Effector CD4-positive, alpha-beta T cell (primary cell): ENCODE measurements around the gene HERC5.

ENCODE experiments used
- DNase-seq: peaks from one replicate; pipeline ENCODE4 v3.0.0-alpha.2; 2020

HERC5 gene

DNA sequence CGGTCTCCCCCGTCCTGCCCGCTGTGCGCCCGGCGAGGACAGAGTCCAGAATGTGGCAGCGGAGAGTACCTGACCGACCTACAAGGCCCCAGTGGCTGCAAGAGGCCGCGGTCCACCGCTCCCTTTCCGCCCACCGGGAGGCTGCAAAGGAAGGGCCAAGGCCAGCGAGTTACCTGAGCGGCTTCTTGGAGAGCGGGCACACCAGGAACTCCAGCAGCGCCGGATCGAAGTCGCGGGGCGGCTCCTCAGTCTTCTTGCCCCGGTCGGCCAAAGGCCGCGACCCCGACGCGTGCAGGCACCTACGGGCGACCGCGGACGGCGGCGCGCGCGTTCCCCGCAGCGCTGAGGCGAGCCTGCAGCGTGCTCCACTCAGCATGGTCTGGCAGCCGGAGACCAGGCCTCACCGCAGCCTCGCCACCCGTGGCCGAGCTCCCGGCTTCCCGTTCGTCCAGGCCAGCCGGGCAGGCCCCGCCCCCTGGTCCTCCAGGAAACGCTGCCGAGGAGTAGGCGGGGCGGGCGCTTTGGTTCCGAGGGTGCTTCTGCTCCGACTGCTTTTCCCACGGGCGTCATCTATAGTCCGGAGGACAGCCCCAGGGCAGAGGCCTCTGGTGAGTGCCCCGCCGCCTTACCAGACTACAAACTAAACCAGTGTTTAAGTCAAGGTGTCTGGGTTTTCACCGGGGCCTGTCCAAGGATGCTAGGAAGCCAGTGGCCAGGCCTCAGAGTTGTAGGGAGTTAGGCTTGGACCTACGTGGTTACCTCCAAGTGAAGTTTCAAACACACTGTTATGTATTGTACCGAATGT, 66.6 kb downstream of the HERC5 start, which contains the start of gene PYURF:
Gene PYURF (minus strand): TSS at position 452 of the 805 bp plus-strand sequence. CDS start 76 bp downstream, at position 376.
- peak; percentile 58 for DNase-seq

- no peak for DNase-seq
Measured at GRCh38 chr4:88524171-88524570, 67.3 kb downstream of the HERC5 start.

DNA sequence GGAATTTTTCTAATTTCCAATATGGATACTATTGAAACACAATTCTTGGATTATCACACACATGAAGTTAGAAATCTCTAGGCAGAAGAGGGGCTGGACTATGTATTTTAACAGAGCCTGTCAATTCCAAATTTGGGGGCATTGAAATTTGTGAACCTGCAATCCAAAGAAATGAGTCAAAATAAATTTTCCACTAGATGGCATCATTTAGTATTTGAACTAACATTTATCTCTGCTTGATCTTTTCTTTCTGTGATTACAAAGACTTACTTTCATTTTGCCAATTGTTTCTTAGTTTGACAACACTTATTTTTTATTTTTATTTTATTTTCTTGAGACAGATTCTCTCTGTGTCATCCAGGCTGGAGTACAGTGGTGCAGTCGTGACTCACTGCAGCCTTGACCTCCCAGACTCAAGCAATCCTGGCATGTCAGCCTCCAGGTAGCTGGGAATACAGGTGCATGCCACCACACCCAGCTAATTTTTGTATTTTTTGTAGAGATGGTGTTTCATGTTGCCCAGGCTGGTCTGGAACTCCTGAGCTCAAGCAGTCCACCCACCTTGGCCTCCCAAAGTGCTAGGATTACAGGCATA, 69.4 kb downstream of the HERC5 start:
- no peak for DNase-seq

- no peak for DNase-seq
Measured at GRCh38 chr4:88527787-88528186, 70.9 kb downstream of the HERC5 start.

DNA sequence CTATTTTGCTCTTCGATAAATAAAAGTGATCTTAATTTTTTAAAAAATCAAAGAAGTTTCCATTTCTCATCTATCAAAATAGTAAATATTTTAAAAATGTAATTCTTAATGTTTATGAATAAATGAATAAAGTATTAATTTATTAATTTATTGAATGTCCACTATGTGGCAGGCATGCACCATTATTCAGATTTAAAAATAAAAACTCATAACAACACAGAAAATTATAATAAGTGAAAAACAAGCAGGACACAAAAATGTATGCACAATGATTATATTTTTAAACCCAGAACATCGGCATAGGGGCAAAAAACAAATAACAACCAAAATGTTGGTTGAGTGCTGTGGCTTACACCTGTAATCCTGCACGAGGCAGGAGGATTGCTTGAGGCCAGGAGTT, 71.9 kb downstream of the HERC5 start:
- no peak for DNase-seq

DNA sequence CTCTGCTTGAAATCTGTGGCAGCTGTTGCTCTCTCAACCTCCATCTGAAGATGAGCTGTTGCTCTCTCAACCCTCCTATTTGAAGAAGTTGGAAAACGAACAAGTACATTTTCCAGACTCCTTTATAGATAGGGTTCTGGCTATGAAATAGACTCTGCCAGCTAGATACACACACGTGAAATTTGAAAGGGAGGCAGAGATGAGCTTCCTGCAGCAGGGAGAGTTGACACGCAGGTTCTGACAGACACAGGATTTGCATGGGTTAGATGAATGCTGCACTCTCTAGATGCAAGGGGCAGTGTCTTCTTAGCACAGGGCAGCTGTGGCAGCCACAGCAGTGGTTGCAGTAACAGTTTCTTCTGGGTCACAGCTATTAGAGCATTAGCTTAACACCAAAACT, 74.6 kb downstream of the HERC5 start:
- DNase-seq = no peak

DNA sequence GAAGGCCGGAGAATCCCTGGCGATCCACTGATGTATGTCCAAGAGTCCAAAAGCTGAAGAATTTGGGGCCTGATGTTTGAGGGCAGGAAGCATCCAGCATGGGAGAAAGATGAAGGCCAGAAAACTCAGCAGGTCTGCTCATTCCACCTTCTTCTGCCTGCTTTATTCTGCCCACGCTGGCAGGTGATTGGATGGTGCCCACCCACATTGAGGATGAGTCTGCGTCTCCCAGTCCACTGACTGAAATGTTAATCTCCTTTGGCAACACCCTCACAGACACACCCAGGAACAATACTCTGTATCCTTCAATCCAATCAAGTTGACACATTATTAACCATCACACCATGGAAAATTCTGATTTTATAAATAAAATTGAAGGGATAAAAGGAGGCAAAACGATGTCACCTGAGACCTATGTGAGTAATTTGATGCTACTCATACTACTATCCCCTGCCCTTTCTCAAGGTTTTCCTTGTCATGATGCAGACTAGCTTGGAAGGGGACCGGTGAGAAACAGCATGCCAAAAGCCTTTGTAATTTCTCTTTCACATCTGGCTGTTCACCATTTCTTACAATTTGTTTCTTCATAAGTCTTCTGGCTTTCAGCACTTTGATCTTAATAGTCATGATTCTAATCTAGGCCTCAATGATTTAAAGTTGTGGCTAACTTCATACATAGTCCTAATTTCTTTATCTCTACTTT, 76.3 kb downstream of the HERC5 start:
- no peak for DNase-seq

GRCh38 chr4:88533937-88534750, 77.2 kb downstream of the HERC5 start:
- DNase-seq = no peak

DNA sequence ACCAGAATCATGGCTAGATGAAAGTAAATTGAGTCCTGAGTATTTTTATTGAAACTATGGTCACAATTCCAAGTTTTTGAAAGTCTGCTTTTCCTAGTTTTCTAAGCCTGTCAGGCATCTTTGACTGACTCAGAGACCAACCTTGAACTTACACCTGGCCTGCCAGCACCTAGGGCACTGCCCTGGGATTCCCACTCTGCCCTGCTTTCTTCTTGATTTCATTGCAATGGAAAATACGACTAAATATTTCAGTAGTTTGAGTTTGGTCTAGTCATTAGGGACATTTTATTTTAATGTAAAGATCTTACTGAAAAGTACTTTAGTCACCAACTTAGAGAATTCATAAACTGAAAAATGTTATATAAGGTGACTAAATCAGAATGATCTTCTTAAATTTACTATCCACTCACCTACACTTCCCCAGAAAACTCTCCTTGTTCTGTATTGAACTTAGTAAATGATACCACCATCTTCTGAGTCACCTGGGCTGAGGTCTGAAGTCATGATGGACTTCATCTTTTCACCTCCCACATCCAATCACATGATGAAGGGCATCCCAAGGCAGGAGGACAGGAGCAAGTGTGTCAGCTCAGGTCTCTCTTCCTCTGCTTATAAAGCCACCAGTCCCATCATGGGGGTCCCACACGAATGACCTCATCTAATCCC, 78.3 kb downstream of the HERC5 start:
- no peak for DNase-seq

DNA sequence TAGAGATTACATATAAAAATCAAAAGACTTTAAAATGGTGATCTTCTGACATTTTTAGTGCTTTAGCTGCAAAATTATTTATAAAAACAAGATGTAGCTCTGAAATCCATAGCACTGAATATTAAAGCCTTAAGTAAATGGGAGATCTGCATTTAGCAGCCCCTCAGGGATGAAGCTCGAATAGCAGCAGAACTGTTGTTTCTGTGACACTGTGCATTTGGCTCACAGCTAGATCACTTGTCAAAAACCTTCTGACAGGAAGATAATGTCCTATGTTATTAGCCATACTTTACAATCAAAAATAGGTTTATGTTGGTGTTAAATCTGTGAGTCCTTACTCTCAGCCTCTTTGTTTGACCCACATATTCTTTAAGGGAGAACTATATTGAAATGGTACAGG, 80.8 kb downstream of the HERC5 start:
- DNase-seq = no peak

DNA sequence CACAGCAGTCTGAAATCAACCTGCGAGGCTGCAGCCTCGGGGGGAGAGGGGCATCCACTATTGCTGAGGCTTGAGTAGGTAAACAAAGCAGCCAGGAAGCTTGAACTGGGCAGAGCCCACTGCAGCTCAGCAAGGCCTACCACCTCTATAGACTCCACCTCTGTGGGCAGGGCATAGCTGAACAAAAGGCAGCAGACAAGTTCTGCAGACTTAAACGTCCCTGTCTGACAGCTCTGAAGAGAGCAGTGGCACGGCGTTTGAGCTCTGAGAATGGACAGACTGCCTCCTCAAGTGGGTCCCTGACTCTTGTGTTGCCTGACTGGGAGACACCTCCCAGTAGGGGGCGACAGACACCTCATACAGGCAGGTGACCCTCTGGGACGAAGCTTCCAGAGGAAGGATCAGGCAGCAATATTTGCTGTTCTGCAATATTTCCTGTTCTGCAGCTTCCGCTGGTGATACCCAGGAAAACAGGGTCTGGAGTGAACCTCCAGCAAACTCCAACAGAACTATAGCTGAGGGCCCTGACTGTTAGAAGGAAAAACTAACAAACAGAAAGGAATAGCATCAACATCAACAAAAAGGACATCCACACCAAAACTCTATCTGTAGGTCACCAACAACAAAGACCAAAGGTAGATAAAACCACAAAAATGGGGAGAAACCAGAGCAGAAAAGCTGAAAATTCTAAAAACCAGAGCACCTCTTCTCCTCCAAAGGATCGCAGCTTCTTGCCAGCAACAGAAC, 82.6 kb downstream of the HERC5 start:
- peak; percentile 67 for DNase-seq

DNA sequence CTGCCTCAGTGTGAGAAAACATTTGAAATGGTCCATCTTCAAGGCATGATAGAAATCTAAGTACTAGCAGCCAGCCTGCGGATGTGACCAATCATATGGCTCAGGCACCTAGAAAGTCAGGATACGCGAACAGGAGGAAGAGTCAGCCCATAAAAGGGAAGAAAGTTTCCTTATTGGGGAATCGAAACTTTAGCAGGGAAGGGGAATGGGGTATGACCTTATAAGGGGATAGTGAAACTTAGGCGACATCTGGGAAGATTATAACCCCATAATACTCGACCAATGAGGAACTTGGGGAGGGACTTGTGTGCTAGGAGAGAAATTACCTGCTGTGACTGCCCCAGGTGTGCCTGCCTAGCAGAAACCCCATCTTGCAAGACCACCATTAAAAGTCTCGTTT, 92.9 kb downstream of the HERC5 start:
- no peak for DNase-seq
